Fibroblast of the aortic adventitia (primary cell): ENCODE measurements around the gene ADD2. TPM values are rescaled to one million over a fixed set of nuclear protein-coding genes. Genes with fewer than 3 reads are reported as not detected.

Experiments
- DNase-seq: peaks from one replicate; pipeline ENCODE4 v3.0.0-alpha.2; 2010; ENCODE audit warnings: low read depth
- H3K4me3 ChIP-seq: 2 replicates; pipeline ENCODE4 v1.5.1; 2011; ENCODE audit warnings: low read depth, mild to moderate bottlenecking, control low read depth, low read length, moderate library complexity
- CTCF ChIP-seq: IDR thresholded peaks from 2 replicates; pipeline ENCODE4 v1.5.1; 2011; ENCODE audit warnings: mild to moderate bottlenecking, low read length, control low read depth, inconsistent platforms; ENCODE audit not compliant: insufficient read depth
- total RNA-seq: library from RNA; depleted of rRNA; stranded (reverse); fragments of >200 nt; gene quantifications from 2 replicates; pipeline ENCODE4 v1.2.3, GENCODE V29; 2012; ENCODE audit warnings: low replicate concordance

ADD2 gene
- total RNA-seq, 1 donor, result 0.36 TPM

GRCh38 chr2:70795164-70795995 is 27.4 kb upstream of the ADD2 start:
- TF ChIP-seq CTCF, result no peak
- no peak for DNase-seq

GRCh38 chr2:70793450-70793849 is 25.4 kb upstream of the ADD2 start:
- DNase-seq, result no peak
- H3K4me3 ChIP-seq, result no peak overlapping the region
- TF ChIP-seq CTCF, result no peak

More at GRCh38 chr2:70795164-70795995, 27.4 kb upstream of the ADD2 start:
- H3K4me3 ChIP-seq, result no peak overlapping the region

- H3K4me3 ChIP-seq, result no peak within 1 kb of the TSS
- TF ChIP-seq CTCF, result no peak
- DNase-seq, result no peak
These were observed 22.3 kb upstream of the ADD2 start, which contains the start of gene FIGLA for GRCh38 chr2:70790136-70790828. TSS of gene FIGLA (minus strand) at chr2:70790643. CDS start at chr2:70790638, 5 bp downstream.

GRCh38 chr2:70789304-70790135 is 21.5 kb upstream of the ADD2 start:
- peak; percentile 54 for DNase-seq
- H3K4me3 ChIP-seq, result no peak overlapping the region

GRCh38 chr2:70785137-70785911 is 17.3 kb upstream of the ADD2 start:
- DNase-seq, result peak; percentile 33
- peak; percentile 56 for TF ChIP-seq CTCF
- H3K4me3 ChIP-seq, result no peak overlapping the region

More at GRCh38 chr2:70789304-70790135, 21.5 kb upstream of the ADD2 start:
- peak; percentile 65 for TF ChIP-seq CTCF

- H3K4me3 ChIP-seq, result no peak overlapping the region
- TF ChIP-seq CTCF, result no peak
- no peak for DNase-seq
These were observed 16.3 kb upstream of the ADD2 start for GRCh38 chr2:70784320-70784719.
